HL-60 (cell line): ENCODE results near the gene NOX5.

Experiments
- CTCF ChIP-seq: IDR thresholded peaks from one replicate; pipeline ENCODE4 v1.5.1; 2011; ENCODE audit warnings: low read length, control low read depth, inconsistent platforms; ENCODE audit not compliant: insufficient read depth
- POLR2AphosphoS5 ChIP-seq: IDR thresholded peaks from 2 replicates; pipeline ENCODE4 v1.6.1; 2012; ENCODE audit warnings: low read depth

GRCh38 chr15:69011641-69012040, 2.9 kb upstream of the NOX5 start:
- TF ChIP-seq CTCF (no peak), POLR2AphosphoS5 (no peak)
